Activated CD8-positive, alpha-beta memory T cell treated with anti-CD3 and anti-CD28 coated beads for 24 hours (primary cell): Measurements from ENCODE around the gene ZNF483.
"Not testable (repeated sequence)": the region's sequence is repeated elsewhere in the genome, so short reads cannot be mapped to it uniquely, and the experiment has no call there.

ENCODE experiments used
- DNase-seq: peaks from one replicate; pipeline ENCODE4 v3.0.0-alpha.2; 2020

ZNF483 gene

GRCh38 chr9:111615928-111616327 lies 90.9 kb downstream of the ZNF483 start:
- DNase-seq: no peak

GRCh38 chr9:111617349-111617748 lies 92.4 kb downstream of the ZNF483 start:
- DNase-seq: not testable (repeated sequence)

DNA sequence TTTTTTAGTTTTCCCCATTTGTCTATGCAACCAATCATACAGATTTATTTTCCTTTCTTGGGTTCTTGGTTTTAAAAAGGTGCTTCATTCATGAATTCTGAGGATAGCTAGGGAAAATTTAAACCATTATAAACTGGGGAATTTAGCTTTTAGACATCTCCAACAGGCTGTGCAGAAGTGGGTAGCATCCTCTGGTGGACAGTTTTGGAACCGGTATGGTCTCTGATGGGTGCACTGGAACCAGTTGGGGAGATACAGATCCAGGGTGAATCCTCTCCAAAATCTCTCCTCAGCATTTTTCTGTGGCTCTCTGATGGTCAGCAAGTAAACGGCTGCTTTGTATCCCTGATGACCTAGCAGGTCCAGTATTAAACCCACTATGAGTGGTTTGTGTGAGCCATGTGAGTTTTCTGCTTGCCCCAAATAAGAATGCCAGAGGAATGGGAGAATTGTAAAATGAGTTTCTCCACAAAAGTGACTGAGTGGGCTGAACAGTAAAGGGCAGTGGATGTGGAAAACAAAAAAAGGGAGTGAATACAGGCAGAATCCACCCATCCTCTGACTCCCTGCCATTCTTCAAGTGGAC lies 97.0 kb downstream of the ZNF483 start:
- no peak for DNase-seq

GRCh38 chr9:111622626-111623025 lies 97.6 kb downstream of the ZNF483 start:
- DNase-seq: no peak
